GM21381 (cell line): ENCODE data around the gene ABCG1.

Experiments
- ATAC-seq: cut with Tn5 transposase; IDR thresholded peaks from one replicate; pipeline ENCODE4 v1.9.1; 2021; ENCODE audit warnings: mild to moderate bottlenecking, moderate library complexity; ENCODE audit not compliant: unreplicated experiment

The ABCG1 gene

GRCh38 chr21:42250422-42251403 lies 31.8 kb downstream of the ABCG1 start:
- ATAC-seq: no peak

DNA sequence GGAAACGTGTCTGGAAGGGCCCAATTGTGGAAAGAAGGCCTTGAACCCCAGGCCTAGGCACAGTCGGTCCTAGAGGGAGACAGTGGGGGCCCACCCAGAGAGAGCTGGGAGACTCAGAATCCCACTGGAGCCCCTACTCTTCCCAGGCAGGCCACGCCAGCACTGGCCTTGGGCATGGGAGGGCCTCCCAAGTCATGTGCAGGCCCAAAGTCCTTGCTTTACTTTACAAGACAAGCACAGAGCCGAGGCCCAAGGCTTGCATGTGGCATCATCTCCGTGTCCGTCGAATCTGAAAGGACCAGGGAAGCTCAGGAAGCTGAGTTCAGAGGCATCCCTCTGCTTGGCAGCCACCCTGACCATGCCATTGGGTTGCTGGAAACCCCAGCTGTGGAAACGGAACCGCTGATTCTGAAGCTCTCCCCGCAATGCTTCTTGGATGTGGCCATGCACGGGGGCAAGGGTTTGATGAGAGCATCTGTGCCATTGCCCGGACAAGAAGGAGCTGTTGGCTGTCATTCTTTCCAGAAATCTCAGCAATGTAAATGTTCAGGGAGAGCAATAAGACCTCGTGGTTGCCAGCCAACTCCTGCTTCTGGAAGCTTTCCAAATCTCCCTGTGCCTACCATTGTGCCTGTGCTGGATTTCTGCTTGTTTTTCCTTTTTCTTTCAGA lies 32.8 kb downstream of the ABCG1 start:
- no peak for ATAC-seq

- no peak for ATAC-seq
These were observed 33.4 kb downstream of the ABCG1 start for GRCh38 chr21:42252325-42252654.

DNA sequence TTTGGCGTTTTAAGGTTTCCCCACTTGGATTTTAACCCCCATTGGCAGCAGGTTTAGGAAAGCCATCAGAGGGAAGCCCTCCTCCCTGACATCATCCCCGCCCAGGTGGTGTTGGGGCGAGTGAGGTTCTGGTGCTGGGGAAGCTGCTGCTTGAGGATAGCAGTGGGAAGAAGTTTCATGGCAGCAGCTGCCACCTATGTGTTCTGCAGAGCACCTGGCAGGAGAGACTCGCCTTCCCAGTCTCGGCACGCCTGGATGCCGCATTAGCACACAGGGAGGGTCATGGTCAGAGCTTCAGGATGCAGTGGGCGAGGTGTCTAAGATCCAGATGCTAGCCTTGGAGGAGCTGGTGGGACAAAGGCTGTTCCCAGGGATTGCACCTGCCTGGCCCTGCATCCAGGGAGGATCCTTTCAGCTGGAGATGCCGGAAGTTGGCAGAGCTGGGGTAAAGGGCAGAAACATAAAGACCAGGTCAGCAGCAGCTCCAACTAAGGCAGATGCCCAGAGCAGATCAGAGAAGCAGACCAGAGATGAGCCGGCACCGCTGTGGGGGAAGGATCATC lies 33.9 kb downstream of the ABCG1 start:
- ATAC-seq: no peak

GRCh38 chr21:42253466-42253865 lies 34.5 kb downstream of the ABCG1 start:
- ATAC-seq: no peak

DNA sequence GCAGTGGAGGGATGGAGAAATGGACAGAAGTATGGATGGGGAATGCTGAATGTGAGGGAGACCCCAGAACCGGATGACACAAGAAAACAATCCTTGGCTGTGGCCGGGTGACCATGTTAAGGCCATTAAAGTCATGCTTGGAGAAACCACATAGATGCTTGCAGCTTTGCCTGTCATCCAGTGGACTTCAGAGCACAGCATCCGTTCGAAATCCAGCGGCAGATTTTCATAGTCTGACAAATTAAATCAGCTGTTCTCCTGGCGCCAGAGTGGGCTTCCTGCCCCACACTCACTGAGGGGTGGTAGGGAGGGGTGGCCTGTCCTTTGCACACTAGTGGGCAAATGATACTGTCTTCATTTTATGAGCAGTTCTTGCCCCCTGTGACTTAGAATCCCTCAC lies 35.1 kb downstream of the ABCG1 start:
- ATAC-seq: no peak

- ATAC-seq: no peak
These were observed 36.0 kb downstream of the ABCG1 start for GRCh38 chr21:42254651-42255601.

- ATAC-seq: no peak
These were observed 36.9 kb downstream of the ABCG1 start for GRCh38 chr21:42255825-42256224.

- no peak for ATAC-seq
These were observed 37.4 kb downstream of the ABCG1 start for GRCh38 chr21:42256316-42256715.

DNA sequence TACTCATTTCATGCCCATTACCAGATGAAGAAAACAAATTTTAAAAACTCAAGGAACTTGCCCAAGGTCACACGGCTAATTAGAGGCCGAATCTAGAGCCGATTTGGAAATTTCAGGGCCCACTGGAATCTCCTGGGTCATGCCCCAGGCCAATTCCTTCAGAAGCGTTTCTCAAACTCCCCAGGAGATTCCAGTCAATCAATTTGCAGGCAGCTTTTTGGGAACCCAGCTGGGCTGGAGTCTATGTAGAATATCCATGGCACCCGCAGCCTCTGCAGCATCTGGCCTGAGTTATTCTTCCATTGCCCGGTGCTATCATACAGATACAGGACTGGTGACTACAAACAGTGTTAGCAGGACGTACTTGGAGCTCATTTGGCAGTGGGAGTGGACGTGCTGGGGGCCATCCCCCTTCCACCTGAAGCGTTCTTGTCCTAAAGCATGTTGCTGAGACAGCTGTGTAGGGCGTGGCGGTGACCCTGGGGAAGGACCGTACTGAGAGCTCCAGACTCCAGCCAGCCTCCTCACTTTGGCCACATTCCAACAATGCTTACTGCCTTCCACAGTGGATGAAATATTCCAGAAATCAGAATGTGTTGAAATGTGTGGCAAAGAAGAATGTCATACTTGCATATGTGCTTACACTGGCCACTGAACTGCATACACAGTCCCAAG lies 38.3 kb downstream of the ABCG1 start:
- no peak for ATAC-seq

DNA sequence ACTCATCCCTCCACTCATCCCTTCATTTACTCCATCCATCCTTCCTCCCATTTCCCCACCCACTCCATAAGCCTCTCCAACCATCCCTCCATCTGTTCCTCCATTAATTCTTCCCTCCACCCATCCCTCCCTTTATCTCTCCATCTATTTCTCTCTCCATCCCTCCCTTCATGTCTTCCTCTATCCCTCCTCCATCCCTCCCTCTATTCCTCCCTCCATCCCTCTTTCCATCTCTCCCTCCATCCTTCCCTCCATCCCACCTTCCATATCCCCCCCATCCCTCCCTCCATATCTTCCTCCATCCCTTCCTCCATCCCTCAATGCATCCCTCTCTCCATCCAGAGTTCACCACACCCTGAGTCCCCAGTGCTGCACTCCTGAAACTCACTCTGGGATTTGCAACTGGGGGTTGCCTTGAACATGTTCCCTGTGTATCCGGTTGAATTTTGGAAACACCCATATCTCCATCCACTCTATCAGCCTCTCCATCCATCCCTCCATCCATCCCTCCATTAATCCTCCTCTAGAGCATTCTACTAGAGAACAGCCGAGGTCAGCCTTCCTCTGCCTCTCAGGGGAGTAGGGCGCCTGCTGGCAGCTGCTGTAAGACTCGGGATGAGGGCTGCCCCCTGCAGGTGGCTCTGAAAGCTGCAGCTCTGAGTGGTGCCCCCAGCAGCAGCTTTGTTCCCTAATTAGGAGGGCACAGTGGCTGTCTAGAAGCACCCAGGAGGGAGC lies 39.4 kb downstream of the ABCG1 start:
- no peak for ATAC-seq

- ATAC-seq: no peak
These were observed 40.0 kb downstream of the ABCG1 start for GRCh38 chr21:42258885-42259407.

DNA sequence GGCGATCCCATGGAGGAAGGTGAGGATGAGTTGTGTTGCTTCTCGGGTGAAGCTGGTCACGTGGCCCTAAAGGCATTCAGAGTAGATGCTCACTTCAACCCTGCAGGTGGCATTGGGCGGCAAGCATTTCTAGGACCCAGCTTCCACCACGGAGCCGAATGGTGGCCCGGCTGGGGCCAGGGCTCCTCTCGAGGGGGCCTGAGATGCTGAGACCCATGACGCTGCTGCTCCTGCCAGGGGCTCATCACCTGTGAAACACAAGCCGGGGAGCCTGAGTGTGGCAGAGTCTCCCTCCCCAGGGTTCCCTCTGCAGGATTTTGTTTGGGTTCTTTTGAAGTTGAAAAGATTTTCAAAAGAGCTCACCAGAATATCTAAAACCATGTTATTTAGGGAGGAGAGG lies 41.2 kb downstream of the ABCG1 start:
- no peak for ATAC-seq

DNA sequence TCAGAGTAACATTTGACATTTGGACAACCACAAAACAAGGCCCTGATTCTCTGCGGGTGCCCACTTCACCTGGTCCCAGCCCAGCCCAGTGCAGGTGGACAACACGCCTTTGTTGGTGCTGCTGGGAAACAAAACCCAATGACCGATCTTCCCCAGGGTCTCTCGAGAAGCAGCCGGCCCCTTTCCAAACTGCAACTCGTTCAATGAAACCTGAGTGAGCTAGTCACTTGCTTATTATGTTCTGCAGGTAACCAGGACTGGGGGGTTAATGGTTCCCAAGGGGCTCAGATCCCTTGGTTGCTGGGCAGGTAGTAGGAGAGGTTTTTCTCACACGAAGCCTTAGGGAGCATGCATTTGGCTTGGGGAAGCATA lies 42.9 kb downstream of the ABCG1 start:
- ATAC-seq: no peak

- no peak for ATAC-seq
These were observed 43.9 kb downstream of the ABCG1 start for GRCh38 chr21:42262831-42263231.

GRCh38 chr21:42263591-42264131 lies 44.7 kb downstream of the ABCG1 start:
- no peak for ATAC-seq

DNA sequence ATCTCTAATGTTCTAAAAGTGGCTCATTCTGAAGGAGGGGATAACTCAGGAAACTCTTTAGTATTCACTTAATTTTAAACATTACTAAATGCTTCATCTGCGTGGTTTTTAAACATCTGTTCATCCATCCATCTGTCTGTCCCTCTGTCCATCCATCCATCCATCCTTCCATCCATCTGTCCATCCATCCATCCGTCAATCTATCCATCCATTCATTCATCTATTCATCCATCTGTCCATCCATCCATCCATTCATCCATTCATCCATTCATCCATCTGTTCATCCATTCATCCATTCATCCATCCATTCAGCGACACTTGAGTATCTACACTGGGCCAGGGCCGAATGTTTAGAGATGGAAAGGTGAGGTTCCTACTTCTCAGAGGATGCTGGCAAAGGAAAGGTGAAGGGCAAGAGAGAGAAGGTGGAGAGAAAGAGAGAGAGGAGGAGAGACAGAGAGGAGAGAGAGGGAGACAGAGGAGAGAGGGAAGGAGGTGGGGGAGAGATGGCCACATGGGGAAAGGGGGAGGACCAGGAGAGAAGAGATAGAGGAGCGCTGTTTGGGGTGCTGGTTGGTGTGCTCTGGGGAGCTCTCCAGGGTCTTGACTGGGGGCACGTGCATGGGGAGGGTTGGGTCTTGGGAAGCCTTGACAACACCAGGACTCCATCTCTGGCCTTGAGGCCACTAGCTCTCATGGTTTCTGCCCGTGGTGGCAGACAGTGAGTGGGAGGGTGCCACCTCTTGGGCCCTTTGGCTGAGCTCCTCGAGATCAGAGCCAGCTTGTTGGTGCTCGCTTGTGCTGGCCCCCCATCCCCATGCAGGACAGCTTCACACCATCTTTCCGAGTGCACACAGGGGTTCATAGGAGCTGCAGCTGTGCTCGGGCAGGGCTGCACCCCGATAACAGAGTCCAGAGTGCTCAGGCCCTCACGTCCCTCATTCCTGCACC lies 45.6 kb downstream of the ABCG1 start:
- no peak for ATAC-seq

DNA sequence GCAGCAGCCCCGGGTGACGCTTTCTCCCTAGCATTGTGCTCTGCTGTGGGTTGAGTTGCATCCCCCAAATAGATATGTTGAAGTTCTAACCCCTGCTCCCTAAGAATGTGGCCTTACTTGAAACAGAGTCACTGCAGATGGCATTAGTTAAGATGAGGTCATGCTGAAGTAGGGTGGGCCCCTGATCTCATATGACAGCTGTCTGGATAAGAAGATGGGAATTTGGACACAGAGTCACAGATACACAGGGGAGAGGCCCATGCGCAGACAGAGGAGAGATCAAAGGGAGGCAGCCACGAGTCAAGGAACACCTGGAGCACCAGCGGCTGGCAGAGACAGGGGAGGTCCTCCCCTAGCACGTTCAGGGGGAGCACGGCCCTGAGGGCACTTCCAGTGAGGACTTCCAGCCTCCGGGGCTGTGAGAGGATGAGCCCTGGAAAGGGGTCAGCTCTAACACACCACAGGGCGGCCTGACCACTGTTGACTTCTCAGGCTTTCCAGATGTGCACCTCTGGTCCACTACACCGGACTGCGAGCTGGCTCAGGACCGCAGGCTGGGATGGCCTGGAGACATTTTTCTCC lies 46.4 kb downstream of the ABCG1 start:
- no peak for ATAC-seq
